NCI-H1930 (cell line): ENCODE data around the gene SLC2A13.
"Not testable (repeated sequence)": the region's sequence is repeated elsewhere in the genome, so short reads cannot be mapped to it uniquely, and the experiment has no call there.

ENCODE experiments used
- DNase-seq, 2 experiments: peaks; one replicate each; lab custom pipeline; 2025; lab: John Stamatoyannopoulos, UW

Gene SLC2A13

GRCh38 chr12:40105265-40105514 is 691 bp downstream of the SLC2A13 start:
- no peak for DNase-seq

- no peak for DNase-seq
These were observed 1.2 kb downstream of the SLC2A13 start for GRCh38 chr12:40104461-40105264.

GRCh38 chr12:40103043-40103442 is 2.8 kb downstream of the SLC2A13 start:
- no peak for DNase-seq

GRCh38 chr12:40101747-40102146 is 4.1 kb downstream of the SLC2A13 start:
- DNase-seq: no peak

- no peak for DNase-seq
These were observed 6.4 kb downstream of the SLC2A13 start for GRCh38 chr12:40099423-40099853.

GRCh38 chr12:40098406-40099145 is 7.3 kb downstream of the SLC2A13 start:
- DNase-seq: no peak

GRCh38 chr12:40093512-40093911 is 12.4 kb downstream of the SLC2A13 start:
- DNase-seq: no peak

- no peak for DNase-seq
These were observed 19.4 kb downstream of the SLC2A13 start for GRCh38 chr12:40086471-40086870.

GRCh38 chr12:40078266-40078665 is 27.6 kb downstream of the SLC2A13 start:
- no peak for DNase-seq

- no peak for DNase-seq
These were observed 30.4 kb downstream of the SLC2A13 start for GRCh38 chr12:40075458-40075857.

- DNase-seq: no peak
These were observed 37.5 kb downstream of the SLC2A13 start for GRCh38 chr12:40068416-40068815.

GRCh38 chr12:40065636-40066035 is 40.2 kb downstream of the SLC2A13 start:
- DNase-seq: no peak

GRCh38 chr12:40063414-40063813 is 42.5 kb downstream of the SLC2A13 start:
- DNase-seq: peak; percentile 82 to 97

GRCh38 chr12:40058721-40059190 is 47.1 kb downstream of the SLC2A13 start:
- DNase-seq: no peak

- DNase-seq: no peak
These were observed 49.5 kb downstream of the SLC2A13 start for GRCh38 chr12:40056373-40056772.

- no peak for DNase-seq
These were observed 50.1 kb downstream of the SLC2A13 start for GRCh38 chr12:40055776-40056175.

GRCh38 chr12:40055228-40055579 is 50.7 kb downstream of the SLC2A13 start:
- DNase-seq: peak; percentile 48 to 72

- DNase-seq: peak; percentile 80 to 89
These were observed 51.2 kb downstream of the SLC2A13 start for GRCh38 chr12:40054555-40055227.

- DNase-seq: no peak
These were observed 56.6 kb downstream of the SLC2A13 start for GRCh38 chr12:40049268-40049667.

GRCh38 chr12:40047002-40047401 is 58.9 kb downstream of the SLC2A13 start:
- DNase-seq: not testable (repeated sequence)

GRCh38 chr12:40045656-40046055 is 60.2 kb downstream of the SLC2A13 start:
- no peak for DNase-seq

- no peak for DNase-seq
These were observed 61.5 kb downstream of the SLC2A13 start for GRCh38 chr12:40044396-40044795.

- DNase-seq: no peak
These were observed 66.3 kb downstream of the SLC2A13 start for GRCh38 chr12:40039598-40039997.
